ENCODE measurements around the gene PCID2.

- no peak for TF ChIP-seq CTCF (IDR thresholded peaks at IDR 0.05)
- no peak for TF ChIP-seq POLR2A (IDR thresholded peaks at IDR 0.05)
Measured at GRCh38 chr13:113243847-113244246, 35.4 kb upstream of the PCID2 start.

Data from heart left ventricle (tissue), 13 donors.